Astrocyte (in vitro differentiated cells and primary cell): ENCODE measurements around the gene SH2B3. TPM values are rescaled to one million over a fixed set of nuclear protein-coding genes. Genes with fewer than 3 reads are reported as not detected.

Experiments used
- DNase-seq: peaks from one replicate; pipeline ENCODE4 v3.0.0-alpha.2; 2010; ENCODE audit warnings: low read depth
- FAIRE-seq: peaks from 2 replicates; lab custom pipeline; 2011; peaks lifted over from hg19 to GRCh38; lab: Jason Lieb, UNC
- H2AFZ ChIP-seq: 2 replicates; pipeline ENCODE4 v1.6.0; 2012; ENCODE audit warnings: low read depth, low read length, inconsistent platforms
- H3K27ac ChIP-seq: 2 replicates; pipeline ENCODE4 v1.5.1; 2011; ENCODE audit warnings: low read depth, low read length, inconsistent platforms
- H3K27me3 ChIP-seq: 2 replicates; pipeline ENCODE4 v1.6.0; 2011; ENCODE audit warnings: low read length, inconsistent platforms; ENCODE audit not compliant: insufficient read depth
- H3K36me3 ChIP-seq: 2 replicates; pipeline ENCODE4 v1.5.1; 2011; ENCODE audit warnings: low read length, inconsistent platforms; ENCODE audit not compliant: insufficient read depth
- H3K4me1 ChIP-seq: 2 replicates; pipeline ENCODE4 v1.5.1; 2011; ENCODE audit warnings: low read length, inconsistent platforms; ENCODE audit not compliant: insufficient read depth
- H3K4me2 ChIP-seq: 2 replicates; pipeline ENCODE4 v1.6.0; 2012; ENCODE audit warnings: low read length, inconsistent platforms
- H3K4me3 ChIP-seq: 2 replicates; pipeline ENCODE4 v1.5.1; 2011; ENCODE audit warnings: low read depth, mild to moderate bottlenecking, low read length, inconsistent platforms; ENCODE audit not compliant: insufficient read depth
- H3K79me2 ChIP-seq: 2 replicates; pipeline ENCODE4 v1.6.0; 2012; ENCODE audit warnings: mild to moderate bottlenecking, low read length, inconsistent platforms; ENCODE audit not compliant: insufficient read depth
- H3K9ac ChIP-seq: 2 replicates; pipeline ENCODE4 v1.6.0; 2012; ENCODE audit warnings: mild to moderate bottlenecking, low read length, inconsistent platforms
- H3K9me3 ChIP-seq: 2 replicates; pipeline ENCODE4 v1.5.1; 2012; ENCODE audit warnings: low read depth, mild to moderate bottlenecking, low read length, inconsistent platforms; ENCODE audit not compliant: insufficient read depth
- H4K20me1 ChIP-seq: 2 replicates; pipeline ENCODE4 v1.6.0; 2012; ENCODE audit warnings: low read length, inconsistent platforms; ENCODE audit not compliant: insufficient read depth
- H3K27ac Mint-ChIP-seq: one replicate; pipeline ENCODE4 v1.8.0; 2021; ENCODE audit warnings: mild to moderate bottlenecking, mixed read lengths; ENCODE audit not compliant: unreplicated experiment
- H3K27me3 Mint-ChIP-seq: one replicate; pipeline ENCODE4 v1.8.0; 2021; ENCODE audit warnings: low read depth, mixed read lengths; ENCODE audit not compliant: unreplicated experiment
- H3K36me3 Mint-ChIP-seq: one replicate; pipeline ENCODE4 v1.8.0; 2021; ENCODE audit warnings: low read depth, mixed read lengths; ENCODE audit not compliant: unreplicated experiment
- H3K4me1 Mint-ChIP-seq: one replicate; pipeline ENCODE4 v1.8.0; 2021; ENCODE audit warnings: low read depth, mixed read lengths; ENCODE audit not compliant: unreplicated experiment
- H3K4me3 Mint-ChIP-seq: one replicate; pipeline ENCODE4 v1.8.0; 2021; ENCODE audit warnings: mild to moderate bottlenecking, moderate library complexity, mixed read lengths; ENCODE audit not compliant: unreplicated experiment
- H3K9me3 Mint-ChIP-seq: one replicate; pipeline ENCODE4 v1.8.0; 2021; ENCODE audit warnings: mild to moderate bottlenecking, mixed read lengths; ENCODE audit not compliant: unreplicated experiment
- EZH2 ChIP-seq: IDR thresholded peaks from 2 replicates; pipeline ENCODE4 v1.6.1; 2012; ENCODE audit warnings: mild to moderate bottlenecking, low read length, inconsistent platforms; ENCODE audit not compliant: insufficient read depth
- total RNA-seq: library from RNA; stranded (reverse); gene quantifications from 2 replicates; pipeline ENCODE4 v1.2.1, GENCODE V29; 2021
- TF ChIP-seq, protein P1 (sequence below): IDR thresholded peaks from 2 replicates; pipeline ENCODE4 v1.5.1; 2011; ENCODE audit warnings: low read depth, mild to moderate bottlenecking, inconsistent platforms, low read length, moderate library complexity; ENCODE audit not compliant: insufficient read depth

Gene SH2B3
- total RNA-seq, 1 donor from 2014 or later = 23.6 TPM

DNA sequence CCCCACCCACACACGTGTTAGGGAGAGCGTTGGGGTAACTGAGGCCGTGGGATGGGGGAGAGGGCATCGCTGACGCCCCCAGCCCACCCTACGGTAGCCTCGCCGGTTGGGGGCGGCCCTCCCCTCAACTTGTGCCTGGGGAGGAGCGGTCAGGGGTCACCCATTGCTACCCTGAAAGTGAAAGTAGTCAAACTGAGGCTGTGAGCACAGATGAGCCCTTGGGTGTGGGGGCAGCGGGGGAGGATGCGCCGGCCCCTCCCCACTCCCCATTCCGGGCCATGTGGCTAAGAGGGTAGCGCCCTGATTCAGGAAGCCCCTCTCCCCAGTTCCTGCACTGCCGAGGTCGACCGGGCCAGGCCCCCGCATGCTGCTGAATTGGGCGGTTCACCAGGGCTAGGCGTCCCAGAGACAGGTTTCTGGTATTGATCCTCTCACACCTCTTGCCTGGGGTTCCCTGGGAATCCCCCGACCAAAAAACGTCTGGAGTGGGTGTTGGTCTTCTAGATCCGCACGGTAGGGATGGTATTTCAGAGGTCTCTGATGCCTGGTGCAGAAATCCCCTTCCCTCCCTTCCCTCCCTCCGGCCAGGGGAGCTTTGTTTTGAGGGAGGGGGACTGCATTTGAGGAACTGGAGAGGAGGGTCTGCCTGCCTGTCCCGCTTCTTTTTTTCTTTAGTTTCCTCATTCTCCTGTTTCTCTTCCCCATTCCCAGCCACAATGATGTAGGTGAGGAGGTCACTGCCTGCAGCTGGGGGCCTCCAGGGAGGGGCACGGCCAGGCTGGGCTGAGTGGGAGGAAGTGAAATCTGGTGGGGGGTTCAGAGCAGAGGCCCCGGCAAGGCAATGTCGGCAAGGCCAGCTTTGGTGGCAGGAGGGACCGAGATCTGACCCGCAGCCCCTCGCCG is 1.0 kb downstream of the SH2B3 start:
- H3K79me2 ChIP-seq = peaks cover 59% of the 10 kb centered on the region
- H3K4me1 Mint-ChIP-seq = peaks cover 24% of the 10 kb centered on the region
- peak overlapping the region; percentile 66 for H3K27ac ChIP-seq

DNA sequence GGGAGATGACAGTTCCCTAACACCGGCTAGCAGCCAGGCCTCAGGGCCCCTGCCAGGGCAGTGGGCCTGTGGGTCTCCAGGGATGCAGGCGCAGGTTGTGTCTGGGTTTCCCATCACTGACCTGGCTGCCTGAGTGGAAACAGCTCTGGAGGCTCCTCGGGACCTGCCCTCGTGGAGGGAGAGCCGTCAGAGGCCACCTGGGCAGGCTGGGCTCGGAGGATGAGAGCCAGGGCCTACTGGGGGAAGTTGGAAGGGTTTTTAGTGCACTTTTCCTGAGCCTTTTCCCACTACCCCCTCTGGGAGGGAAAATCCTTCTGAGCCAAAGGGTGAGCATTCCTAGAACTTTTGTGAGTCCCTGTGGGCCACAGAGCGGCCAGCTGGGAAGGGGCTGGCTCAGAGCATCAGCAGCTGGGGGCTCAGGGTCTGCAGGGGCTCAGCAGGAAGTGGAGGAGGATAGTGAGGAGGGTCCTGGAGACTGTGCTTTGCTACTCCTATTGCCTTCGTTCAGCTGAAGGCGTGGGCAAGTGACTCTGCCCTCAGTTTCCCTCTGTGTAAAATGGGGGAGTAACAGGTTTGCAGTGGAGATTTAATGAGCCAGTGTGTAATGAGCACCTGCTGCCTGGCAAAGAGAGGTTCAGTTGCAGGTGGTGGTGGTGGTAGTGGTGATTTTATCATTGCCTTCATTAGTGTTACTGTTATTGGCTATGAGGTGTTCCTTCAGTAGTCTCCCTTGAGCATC is 1.8 kb downstream of the SH2B3 start:
- Histone ChIP-seq H3K9ac (peak overlapping the region; percentile 91), H3K4me3 (peak overlapping the region; percentile 90), H3K36me3 (no peaks in the 10 kb centered on the region), H3K4me2 (peak overlapping the region; percentile 93), H3K4me1 (peaks cover 66% of the 10 kb centered on the region), H4K20me1 (peaks cover 21% of the 10 kb centered on the region), H3K27ac (peak overlapping the region; percentile 66), H3K27me3 (no peaks in the 10 kb centered on the region), H3K9me3 (no peaks in the 10 kb centered on the region), H3K79me2 (peaks cover 67% of the 10 kb centered on the region), H2AFZ (no peak overlapping the region)
- H3K4me1 Mint-ChIP-seq = peaks cover 32% of the 10 kb centered on the region
- H3K27ac Mint-ChIP-seq = peak overlapping the region; percentile 87
- TF ChIP-seq, protein P1, sequence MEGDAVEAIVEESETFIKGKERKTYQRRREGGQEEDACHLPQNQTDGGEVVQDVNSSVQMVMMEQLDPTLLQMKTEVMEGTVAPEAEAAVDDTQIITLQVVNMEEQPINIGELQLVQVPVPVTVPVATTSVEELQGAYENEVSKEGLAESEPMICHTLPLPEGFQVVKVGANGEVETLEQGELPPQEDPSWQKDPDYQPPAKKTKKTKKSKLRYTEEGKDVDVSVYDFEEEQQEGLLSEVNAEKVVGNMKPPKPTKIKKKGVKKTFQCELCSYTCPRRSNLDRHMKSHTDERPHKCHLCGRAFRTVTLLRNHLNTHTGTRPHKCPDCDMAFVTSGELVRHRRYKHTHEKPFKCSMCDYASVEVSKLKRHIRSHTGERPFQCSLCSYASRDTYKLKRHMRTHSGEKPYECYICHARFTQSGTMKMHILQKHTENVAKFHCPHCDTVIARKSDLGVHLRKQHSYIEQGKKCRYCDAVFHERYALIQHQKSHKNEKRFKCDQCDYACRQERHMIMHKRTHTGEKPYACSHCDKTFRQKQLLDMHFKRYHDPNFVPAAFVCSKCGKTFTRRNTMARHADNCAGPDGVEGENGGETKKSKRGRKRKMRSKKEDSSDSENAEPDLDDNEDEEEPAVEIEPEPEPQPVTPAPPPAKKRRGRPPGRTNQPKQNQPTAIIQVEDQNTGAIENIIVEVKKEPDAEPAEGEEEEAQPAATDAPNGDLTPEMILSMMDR = no peak
- TF ChIP-seq EZH2 = no peak
- peaks cover 1% of the 10 kb centered on the region for H3K36me3 Mint-ChIP-seq
- H3K9me3 Mint-ChIP-seq = no peaks in the 10 kb centered on the region
- FAIRE-seq = no peak
- H3K4me3 Mint-ChIP-seq = peak overlapping the region; percentile 93
- DNase-seq = no peak
- H3K27me3 Mint-ChIP-seq = no peaks in the 10 kb centered on the region

More for the DNA sequence above, 1.0 kb downstream of the SH2B3 start:
- DNase-seq = no peak
- no peaks in the 10 kb centered on the region for H3K36me3 ChIP-seq
- TF ChIP-seq EZH2 = no peak
- H3K4me3 ChIP-seq = peak overlapping the region; percentile 90
- FAIRE-seq = no peak
- no peaks in the 10 kb centered on the region for H3K9me3 Mint-ChIP-seq
- peak overlapping the region; percentile 93 for H3K4me2 ChIP-seq
- peaks cover 19% of the 10 kb centered on the region for H4K20me1 ChIP-seq
- peaks cover 1% of the 10 kb centered on the region for H3K36me3 Mint-ChIP-seq
- H3K27me3 ChIP-seq = no peaks in the 10 kb centered on the region
- H3K9me3 ChIP-seq = no peaks in the 10 kb centered on the region
- H2AFZ ChIP-seq = peak overlapping the region; percentile 28
- H3K27me3 Mint-ChIP-seq = no peaks in the 10 kb centered on the region
- peak overlapping the region; percentile 93 for H3K4me3 Mint-ChIP-seq
- peak overlapping the region; percentile 91 for H3K9ac ChIP-seq
- peak overlapping the region; percentile 87 for H3K27ac Mint-ChIP-seq
- H3K4me1 ChIP-seq = peaks cover 59% of the 10 kb centered on the region

DNA sequence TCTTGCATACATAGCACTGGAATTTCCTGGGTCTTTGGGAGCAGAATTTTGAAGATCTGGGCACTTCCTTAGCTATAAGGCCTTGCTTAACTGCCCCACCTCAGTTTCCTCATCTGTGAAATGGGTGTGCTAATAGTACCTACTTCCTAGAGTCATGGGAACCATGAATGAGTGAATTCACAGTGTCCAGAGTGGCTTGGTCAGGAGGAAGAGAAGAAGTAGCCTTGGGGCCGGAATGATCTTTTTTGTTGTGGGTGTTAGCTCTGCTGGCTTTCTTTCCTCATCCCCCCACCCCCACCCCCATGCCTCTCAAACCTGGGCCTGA is 2.4 kb downstream of the SH2B3 start:
- H3K9me3 ChIP-seq = no peaks in the 10 kb centered on the region
- H3K4me3 ChIP-seq = peak overlapping the region; percentile 90
- Mint-ChIP-seq H3K4me1 (peaks cover 37% of the 10 kb centered on the region), H3K27ac (no peak overlapping the region), H3K9me3 (no peaks in the 10 kb centered on the region), H3K36me3 (peaks cover 1% of the 10 kb centered on the region), H3K27me3 (no peaks in the 10 kb centered on the region), H3K4me3 (peak overlapping the region; percentile 93)
- FAIRE-seq (no peak), DNase-seq (no peak)
- no peak for TF ChIP-seq EZH2
- H3K27me3 ChIP-seq = no peaks in the 10 kb centered on the region
- peaks cover 68% of the 10 kb centered on the region for H3K4me1 ChIP-seq
- peaks cover 73% of the 10 kb centered on the region for H3K79me2 ChIP-seq
- H4K20me1 ChIP-seq = peaks cover 26% of the 10 kb centered on the region
- H3K9ac ChIP-seq = peak overlapping the region; percentile 91
- no peak overlapping the region for H2AFZ ChIP-seq
- peak overlapping the region; percentile 93 for H3K4me2 ChIP-seq
- no peak overlapping the region for H3K27ac ChIP-seq
- H3K36me3 ChIP-seq = no peaks in the 10 kb centered on the region
